DMS153 (cell line): Measurements from ENCODE around the gene KIRREL1.

Experiments used
- DNase-seq: peaks from one replicate; lab custom pipeline; 2025; lab: John Stamatoyannopoulos, UW

KIRREL1 gene

DNA sequence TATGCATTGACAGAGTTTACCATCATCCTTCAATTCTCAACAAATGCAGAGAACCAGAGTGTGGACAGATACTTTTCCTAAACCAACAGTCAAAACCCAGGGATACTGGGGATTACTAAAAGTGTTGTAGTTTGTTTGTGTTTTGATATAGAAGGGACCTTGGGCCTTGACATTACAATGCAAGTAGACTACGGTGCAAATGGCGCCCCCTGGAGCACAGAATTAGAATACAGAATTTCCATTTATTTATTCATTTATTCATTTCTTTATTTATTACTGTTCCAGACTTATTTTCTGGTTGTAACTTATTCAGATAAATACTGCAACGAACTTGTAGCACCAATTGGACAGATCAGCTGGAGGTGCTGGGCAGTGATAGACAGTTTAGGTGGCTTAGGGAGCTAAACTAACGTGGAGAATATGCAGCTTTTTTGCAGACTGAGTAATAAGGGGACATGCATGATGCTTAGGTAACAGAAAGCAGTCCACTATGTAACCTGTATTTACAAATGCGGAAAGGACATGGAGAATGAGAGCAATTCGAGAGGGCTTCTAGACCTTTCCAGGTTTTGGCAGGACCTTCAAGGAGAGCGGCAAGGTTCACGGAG lies 42.6 kb downstream of the KIRREL1 start:
- no peak for DNase-seq

DNA sequence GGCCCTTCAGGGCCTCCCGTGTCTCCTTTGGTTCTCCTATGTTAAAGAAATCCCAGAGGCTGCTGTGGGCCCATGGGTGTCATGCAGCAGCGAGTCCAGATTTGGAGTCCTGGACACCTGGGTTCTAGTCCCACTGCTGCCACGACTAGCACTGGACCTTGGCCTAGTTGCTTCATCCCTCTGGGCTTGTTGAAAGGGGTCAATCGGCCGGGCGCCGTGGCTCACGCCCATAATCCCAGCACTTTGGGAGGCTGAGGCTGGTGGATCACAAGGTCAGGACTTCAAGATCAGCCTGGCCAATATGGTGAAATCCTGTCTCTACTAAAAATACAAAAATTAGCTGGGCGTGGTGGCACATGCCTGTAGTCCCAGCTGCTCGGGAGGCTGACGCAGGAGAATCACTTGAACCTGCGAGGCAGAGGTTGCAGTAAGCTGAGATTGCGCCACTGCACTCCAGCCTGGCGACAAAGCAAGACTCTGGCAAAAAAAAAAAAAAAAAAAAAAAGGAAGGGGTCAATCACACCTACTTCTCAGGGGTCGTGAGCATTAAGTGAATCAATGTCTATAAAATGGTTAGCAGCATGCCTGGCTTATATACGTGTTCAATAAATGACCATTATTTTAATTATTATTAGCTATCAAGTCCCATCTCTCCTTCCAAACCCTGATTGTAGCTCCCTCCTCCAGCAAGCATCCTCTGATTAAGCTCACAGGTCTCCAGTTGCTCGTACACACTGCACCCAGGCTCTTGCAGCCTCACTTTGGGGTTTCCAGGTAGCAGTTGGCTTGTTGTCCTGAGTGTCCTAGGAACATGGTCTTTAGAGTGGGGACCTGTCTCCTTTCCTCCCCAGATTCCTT lies 43.8 kb downstream of the KIRREL1 start:
- DNase-seq: no peak

DNA sequence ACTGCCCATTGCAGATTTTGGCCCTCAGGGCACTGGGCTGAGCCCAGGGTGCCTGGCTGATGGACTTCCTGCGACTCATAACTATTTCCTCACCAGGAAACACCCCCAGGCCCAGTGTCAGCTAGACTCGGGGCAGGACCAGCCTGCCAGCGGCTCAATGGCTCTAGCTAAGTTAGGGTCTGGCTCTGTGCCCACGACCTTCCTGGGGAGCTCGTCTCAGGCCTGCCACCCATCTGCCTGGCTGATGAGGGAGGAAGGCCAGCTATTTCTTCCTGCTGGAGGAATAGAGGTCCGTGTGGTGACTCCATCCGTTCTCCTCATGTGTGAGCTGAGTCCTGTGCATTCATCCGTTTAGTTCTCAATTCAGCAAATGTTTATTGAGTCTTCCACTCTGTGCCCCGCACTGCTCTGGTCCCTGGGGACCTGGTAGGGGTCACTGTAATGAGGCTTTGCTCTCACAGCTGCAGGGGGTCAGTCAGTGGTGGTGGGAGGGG lies 44.5 kb downstream of the KIRREL1 start:
- no peak for DNase-seq

DNA sequence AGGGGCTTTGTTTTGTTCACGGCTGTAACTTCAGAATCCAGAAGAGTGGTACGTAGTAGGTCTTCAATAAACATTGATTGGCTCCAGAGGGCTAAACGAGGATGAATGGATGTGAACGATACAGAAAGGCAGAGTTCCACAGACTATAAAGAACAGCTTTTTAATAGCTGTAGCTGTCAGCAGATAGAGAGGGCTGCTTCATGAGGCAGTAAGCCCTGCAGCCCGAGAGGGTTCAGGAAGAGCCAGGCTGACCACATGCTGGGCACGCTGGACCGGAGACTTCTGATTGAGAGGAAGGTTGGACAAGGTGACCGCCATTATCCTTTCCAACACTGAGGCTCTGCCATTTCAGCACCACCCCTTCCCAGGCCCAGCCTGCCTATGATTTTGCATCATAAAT lies 45.3 kb downstream of the KIRREL1 start:
- DNase-seq: no peak

DNA sequence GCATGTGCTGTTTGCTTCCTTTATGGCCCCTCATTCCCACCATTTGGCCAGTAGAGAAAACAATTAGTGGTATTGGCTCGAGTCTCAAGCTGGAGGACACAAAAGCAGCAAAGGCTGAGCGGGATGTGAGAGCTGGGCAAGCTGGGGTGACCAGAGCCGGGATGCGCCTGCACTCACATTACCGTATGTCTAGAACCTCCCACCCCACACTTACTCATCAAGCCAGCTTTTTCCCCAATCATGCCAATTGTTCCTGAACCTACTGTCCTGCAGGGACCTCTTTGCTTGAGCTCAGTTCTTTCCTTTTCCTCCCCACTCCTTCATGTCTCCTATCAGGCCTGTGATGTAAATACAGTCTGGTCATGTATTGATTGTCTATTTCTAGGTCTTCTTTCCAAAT lies 45.9 kb downstream of the KIRREL1 start:
- no peak for DNase-seq

DNA sequence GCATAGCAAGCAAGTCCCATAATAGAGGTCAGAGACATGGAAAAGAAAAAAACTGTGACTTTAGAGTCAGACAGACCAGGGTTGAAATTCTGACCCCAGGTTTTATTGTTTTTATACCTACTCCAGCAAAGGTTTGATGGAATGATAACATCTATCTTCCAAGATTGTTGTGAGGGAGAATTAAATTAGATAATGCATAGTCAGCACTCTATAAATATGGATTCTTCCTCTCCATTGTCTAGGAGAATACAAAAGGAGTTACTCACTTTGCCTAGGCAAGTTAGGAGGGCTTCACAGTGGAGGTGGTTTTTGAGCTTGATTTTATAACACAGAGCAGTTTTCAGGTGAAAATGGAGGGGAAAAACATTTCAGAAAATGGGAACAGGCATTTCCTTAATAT lies 46.9 kb downstream of the KIRREL1 start:
- no peak for DNase-seq

DNA sequence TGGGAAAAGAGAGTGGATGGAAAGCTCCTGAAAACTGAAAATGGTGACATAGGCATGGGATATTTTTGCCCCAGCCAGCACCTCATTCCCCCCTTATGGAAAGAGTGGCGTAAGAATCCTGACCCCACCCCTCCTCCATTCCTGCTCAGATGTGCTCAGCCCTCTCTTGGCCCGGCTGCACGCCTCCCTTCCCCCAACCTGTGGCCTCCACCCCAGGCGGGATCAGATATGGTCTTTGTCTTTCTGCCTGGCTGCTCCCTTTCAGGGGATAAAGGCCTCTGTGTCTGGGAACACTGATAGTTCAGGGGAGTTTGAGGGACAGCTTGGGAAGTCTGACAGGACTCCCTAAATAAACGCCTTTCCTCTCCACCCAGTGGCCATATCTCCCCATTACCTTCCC lies 49.8 kb downstream of the KIRREL1 start:
- no peak for DNase-seq

DNA sequence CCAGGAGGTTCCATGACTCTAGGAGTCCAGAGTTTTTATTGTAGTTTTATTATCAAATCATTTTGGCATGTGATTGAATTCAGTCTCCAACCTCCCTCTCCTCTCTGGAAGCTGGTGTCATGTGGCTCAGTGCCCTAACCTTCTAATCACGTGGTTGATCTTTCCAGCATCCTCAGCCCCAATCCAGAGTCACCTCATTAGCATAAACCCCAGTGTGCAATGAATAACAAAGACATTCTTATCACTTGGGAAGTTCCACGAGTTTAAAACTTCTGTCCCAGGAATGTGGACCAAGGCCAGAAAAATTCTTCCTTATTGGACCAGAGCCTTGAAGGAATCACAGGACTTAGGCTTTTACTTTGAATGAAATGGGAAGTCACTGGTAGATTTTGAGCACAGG lies 52.2 kb downstream of the KIRREL1 start:
- no peak for DNase-seq

DNA sequence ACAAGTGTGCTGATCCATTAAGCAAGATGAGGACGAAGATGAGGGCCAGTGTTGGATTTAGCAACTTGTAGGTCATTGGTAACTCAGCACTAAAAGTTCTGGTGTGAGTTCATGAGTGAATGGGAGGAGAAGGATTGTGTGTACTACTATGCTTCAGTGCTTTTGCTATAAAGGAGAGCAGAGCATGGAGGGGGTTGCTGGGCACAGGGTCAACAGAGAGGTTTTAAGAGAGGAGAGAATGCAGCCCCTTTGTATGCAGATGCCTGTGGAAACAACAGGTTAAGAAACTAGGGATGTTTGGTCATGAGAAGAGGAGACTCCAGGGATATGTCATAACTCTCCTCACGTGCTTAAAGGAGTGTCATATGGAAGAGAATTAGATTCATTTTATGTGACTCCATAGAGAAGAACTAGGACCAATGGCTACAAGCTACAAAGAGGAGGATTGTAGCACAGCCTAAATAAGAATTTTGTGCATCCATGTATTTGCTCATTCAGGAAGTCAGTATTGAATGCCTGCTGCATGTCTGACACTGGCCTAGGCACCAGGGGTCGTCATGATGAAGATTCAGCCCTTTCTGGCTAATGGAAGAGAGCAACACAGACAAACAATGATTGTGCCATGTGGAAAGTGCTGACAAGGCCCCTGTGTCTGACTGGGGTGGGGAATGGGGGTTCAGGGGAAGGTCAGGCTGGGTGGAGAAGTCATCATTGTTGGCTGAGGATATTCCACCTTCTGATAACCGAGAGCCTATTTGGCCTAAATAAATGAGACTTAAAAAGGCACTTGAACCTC lies 53.5 kb downstream of the KIRREL1 start:
- no peak for DNase-seq

DNA sequence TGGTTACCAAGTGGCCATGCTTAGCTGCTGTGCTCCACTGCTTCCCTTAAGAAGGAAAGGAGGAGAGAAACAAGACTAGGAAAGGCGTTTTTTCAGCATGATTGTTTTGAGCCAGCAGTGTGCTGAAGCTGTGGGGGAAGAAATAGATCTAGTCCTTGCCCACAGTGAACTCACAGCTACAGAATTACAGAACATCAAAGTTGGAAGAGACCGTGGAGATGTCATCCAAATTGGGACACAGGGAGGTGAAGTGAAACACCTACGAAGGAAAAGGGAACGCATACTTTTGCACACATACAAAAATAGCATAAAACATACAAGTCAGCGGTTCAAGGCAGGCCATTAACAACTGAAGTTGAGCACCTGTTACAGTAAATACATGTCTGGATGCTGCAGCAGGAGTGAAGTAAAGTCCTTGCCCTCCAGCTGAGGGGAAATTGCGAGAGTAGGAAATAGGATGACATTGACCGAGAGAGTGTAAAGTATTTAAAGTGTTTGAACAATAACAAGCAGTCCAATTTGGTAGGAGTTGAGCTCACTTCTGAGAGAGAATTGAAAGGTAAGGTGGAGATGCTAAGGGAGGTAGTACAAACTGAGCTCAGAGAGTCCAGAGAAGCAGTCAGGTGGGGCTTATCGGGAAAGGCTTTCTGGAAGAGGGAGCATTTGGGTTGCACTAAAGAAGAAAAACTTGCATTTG lies 55.1 kb downstream of the KIRREL1 start:
- no peak for DNase-seq

DNA sequence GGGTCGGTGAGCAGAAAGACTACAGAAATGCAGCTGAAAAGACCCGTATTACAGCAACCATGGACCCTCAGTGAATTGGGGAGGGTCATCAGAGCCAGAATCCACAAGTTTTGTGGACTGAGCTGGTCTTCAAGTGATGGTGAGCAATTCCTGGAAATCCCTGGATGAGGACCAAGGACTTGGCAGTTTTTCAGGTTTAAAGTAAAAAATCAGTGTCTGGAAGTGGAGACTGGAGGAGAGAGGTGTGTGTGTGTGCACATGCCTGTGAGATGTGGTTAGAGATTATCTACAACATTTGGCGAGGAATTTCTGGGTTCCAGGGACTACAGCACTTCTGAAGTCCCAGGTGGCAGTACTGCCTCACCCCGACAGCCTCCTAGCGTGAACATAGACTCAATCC lies 56.4 kb downstream of the KIRREL1 start:
- no peak for DNase-seq

DNA sequence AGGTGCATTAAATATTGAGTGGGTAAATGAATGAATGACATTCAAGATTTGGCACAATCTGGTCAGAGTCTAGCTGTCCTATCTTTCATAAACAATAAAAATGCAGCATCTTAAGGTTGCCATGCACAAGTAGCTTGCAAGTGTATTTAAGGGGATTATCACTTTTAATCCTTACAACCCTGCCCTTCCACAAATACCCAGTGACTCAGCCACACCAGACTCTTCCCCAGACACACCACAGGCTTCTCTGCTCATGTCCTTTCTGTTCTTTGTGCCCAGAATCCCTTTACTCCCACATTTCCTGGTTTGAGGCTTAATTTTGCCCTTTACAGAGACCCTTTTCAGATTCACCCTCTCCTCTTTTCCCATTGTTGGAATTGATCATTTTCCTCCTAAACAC lies 59.8 kb downstream of the KIRREL1 start:
- DNase-seq: no peak

DNA sequence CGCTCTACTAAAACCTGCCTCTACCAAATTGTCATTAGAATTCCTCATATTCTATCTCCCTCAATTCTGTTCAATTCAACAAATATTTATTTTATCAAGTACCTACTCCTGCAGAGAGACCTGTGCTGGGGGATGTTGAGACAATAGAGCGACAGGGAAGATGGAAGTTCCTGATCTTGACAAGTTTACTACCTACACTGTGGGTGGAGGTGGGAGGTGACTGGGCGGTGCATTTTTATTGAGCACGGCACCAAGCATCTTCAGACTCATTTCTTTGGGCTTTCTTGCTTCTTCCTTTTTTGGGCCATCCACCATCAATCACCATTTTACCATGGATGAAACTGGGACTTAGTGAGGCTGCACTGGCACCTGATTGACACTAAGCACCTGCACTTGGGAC lies 61.3 kb downstream of the KIRREL1 start:
- no peak for DNase-seq

DNA sequence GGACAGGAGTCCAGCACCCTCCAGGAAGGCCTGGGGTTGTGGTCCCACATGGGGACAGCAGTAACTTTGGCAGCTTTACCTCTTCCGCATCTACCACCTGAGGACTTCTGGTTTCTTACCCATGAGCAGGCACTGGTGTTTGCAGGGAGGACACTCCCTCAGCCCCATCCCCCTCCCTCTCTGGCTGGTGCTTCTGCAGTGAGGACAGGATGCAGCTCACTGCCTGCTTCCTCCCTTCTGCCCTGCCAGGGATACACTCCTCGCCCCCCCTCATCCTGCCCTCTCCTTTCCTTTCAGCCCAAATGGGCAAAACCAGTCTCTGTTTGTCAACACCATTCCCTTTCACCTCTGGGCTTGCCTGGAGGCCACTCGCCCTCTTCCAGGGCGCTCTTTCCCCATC lies 62.4 kb downstream of the KIRREL1 start:
- no peak for DNase-seq

DNA sequence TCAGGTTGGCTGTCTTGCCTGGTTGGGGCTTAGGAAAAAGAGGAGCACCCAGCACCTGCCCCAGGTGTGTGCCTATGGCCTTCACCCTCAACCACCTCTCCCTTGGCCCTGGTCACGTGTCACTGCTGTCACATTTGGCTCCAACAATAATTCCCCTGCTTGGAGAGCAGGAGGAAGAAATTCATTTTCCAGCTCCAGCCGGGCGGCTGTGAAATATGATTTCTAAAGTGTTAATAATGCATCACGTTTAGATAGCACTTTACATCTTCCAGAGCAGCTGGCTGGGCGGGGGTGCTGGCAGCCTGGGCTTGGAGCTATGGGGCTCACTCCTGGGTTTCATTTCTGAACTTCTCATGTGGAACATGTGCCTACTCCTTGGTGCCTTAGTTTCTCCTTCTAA lies 63.1 kb downstream of the KIRREL1 start:
- DNase-seq: no peak

DNA sequence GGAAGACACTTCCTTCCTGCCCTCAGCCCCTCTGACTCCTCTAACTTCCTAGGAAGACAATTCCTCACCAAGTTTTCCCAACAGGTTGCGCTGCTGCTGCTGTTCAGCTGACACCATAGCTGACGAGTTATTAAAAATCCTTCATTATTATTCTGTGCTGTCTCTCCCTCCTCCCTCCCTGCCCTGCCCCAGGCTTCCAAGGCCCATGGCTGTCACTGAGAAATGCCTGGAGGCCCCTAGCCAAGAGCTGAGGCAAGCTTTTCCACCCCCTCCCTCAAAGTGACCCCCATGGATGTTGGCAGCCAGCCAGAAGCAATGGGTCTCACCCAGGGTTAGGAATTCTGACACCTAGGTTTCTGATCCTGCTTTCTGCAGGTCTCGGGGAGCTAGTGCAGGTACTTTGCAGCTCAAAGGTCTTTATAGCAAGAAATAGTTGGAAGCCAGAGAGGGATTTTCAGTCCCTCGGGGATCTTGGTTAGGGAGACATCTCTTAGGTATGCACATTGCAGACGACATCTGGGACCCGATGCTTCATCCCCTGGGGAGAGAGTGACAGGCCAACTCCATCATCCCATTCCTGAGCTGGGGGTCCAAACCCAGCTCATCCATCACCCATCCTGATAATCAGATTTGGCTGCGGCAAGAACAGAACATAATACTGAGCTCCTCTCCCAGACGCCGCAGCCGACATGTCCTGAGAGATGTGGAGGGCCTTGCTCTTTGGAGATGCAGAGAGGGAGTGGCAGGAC lies 65.0 kb downstream of the KIRREL1 start:
- DNase-seq: no peak

DNA sequence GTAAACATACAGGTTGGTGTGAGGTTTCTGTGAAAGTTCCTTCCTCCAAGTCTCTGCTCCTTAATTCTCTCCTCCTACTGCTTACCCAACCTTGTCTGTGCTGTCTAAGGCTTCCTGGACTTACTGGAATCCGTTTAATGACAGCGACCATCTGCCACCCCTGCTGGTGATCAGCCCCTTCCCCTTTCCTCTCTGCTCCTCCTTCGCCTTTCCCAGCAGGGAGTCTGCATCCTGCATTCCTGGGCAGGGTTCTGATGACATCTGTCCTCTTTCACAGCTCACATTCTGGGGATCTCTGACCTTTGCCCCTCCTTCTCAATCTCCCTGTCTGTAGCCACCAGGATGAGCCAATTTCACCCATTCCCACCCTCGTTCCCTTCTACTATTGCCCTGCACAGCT lies 66.5 kb downstream of the KIRREL1 start:
- no peak for DNase-seq

DNA sequence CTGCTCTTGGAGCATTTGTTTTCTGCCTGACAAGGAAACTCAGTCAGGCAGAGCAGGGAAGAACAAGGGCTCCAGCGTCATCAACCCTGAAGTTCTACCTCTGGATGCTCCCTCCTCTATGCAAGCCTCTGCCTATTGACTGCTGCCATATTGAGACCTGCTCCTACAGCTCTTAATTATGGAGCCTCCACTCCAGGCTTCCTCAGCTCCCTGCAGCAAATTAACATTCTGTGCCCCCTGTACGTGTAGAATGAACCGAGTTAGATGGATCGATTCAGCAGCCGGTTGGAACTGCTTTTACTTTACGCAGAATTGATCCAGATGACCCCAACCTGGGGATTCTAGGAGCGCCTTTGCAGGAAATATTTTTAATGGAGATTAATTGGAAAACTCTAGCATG lies 68.7 kb downstream of the KIRREL1 start:
- no peak for DNase-seq

DNA sequence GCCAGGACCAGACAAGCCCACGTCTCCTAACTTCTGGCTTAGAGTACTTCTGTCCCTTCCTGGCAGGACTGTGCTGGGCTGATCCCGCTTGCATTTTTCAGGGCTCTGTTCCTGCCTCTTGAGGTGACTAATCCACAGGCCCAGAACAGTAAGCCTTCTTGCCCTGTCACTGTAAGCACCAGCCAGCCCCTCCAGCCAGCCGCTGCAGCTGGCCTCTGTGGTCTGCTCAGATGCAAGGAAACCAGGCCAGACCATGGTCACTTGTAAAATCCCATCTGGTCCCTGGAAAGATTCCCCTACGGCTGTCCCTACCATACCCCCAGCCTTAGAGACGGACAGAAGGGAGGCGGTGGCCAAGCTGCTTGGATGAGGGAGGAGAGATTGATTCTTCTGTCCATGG lies 74.2 kb downstream of the KIRREL1 start:
- no peak for DNase-seq

DNA sequence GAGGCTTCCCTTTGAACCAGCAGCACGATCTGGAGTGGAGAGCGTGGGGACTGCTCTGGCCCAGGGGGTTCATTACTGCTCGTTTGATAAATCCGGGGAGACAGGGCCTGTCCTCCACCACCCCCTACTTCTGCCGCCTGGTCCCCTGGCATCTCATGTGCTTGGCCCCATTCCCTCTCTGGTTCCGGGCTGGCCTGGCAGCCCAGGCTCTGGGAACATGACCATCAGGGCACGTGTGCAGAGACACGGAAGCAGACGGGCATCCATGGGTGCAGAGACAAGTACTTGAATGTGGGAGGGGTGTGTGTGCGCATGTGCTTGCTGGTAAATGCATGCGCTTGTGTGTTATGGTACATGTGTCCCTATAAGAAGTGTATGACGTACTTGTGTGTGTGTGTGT lies 75.5 kb downstream of the KIRREL1 start:
- no peak for DNase-seq

DNA sequence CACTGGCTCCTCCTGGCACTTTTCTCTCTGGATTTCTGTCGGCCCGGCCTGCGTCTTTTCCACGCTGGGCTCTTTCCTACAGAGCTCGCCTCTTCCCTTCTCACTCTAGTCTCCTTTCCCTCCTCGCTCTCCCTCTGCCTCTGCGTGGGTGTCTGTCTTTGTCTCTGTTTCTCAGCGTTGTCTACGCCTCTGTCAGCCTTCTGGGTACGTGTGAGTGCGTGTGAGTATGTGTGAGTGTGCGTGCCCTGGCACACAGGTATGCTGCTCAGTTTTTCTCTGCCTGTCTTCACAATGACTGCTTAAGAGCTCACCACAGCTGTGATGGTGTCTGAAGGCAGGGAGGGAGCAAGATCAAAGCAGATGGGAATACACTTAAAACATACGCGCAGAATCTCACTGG lies 77.7 kb downstream of the KIRREL1 start:
- DNase-seq: no peak

DNA sequence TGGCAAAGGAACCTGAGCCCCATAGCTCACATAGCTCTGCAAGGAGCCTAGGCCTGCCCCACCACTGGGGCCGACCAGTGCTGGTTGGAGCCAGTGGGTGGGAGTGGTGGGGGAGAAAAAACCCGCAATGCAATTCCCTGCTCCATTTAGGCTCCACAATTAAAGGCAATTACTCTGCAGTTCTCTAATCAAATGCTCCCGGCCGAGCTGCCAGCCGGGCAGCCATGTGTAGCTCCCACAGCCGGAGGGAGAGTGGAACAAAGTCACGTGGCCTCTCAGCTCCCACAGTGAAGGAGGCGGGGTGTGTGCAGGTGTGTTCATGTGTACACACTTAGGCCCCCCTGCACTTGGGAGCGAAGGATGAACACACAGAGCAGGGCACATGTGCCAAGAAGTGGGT lies 81.6 kb downstream of the KIRREL1 start:
- DNase-seq: no peak
